GM12878 (cell line): ENCODE measurements around the gene DNMT3A.

ENCODE experiments used
- BRCA1 ChIP-seq: IDR thresholded peaks from 2 replicates; pipeline ENCODE4 v1.6.1; 2011; ENCODE audit warnings: low read depth, low read length, improper control_type of control experiment
- EP300 ChIP-seq, 2 experiments: fragments of 150-350 bp in 1 of 2; IDR thresholded peaks; 2 replicates each; pipeline ENCODE4 v1.6.1; 2011 to 2012; ENCODE audit warnings: low read depth in 2 of 2, low read length in 2 of 2, borderline replicate concordance in 1 of 2, improper control_type of control experiment in 1 of 2, inconsistent platforms in 1 of 2; ENCODE audit not compliant: control insufficient read depth in 1 of 2
- EZH2 ChIP-seq: IDR thresholded peaks from 2 replicates; pipeline ENCODE4 v1.6.1; 2012; ENCODE audit warnings: low read depth, mild to moderate bottlenecking, control low read depth, inconsistent platforms, low read length, borderline replicate concordance; ENCODE audit not compliant: control insufficient read depth
- FOXM1 ChIP-seq: IDR thresholded peaks from 2 replicates; pipeline ENCODE4 v1.6.1; 2012; ENCODE audit warnings: low read depth, mild to moderate bottlenecking, inconsistent platforms, low read length, moderate library complexity
- GABPA ChIP-seq: IDR thresholded peaks from 2 replicates; pipeline ENCODE4 v1.6.1; 2014; ENCODE audit warnings: antibody characterized with exemption, low read depth, mild to moderate bottlenecking, inconsistent platforms
- LARP7 ChIP-seq: fragments of 450-650 bp; IDR thresholded peaks from 2 replicates; pipeline ENCODE4 v1.6.1; 2017; ENCODE audit warnings: mild to moderate bottlenecking
- MLLT1 ChIP-seq: fragments of 450-650 bp; IDR thresholded peaks from 2 replicates; pipeline ENCODE4 v1.6.1; 2016; ENCODE audit warnings: mild to moderate bottlenecking
- MYC ChIP-seq: IDR thresholded peaks from 2 replicates; pipeline ENCODE4 v1.6.1; 2011; ENCODE audit warnings: mild to moderate bottlenecking, low read length, moderate library complexity, inconsistent platforms; ENCODE audit not compliant: insufficient read depth, insufficient replicate concordance, insufficient read length, severe bottlenecking
- PML ChIP-seq: IDR thresholded peaks from 2 replicates; pipeline ENCODE4 v1.6.1; 2012; ENCODE audit warnings: low read length, inconsistent platforms
- POLR2A ChIP-seq: IDR thresholded peaks from 2 replicates; pipeline ENCODE4 v1.6.1; 2011; ENCODE audit warnings: low read depth, mild to moderate bottlenecking, low read length
- SIX5 ChIP-seq: IDR thresholded peaks from 2 replicates; pipeline ENCODE4 v1.6.1; 2011; ENCODE audit warnings: mild to moderate bottlenecking, low read depth, low read length, moderate library complexity; ENCODE audit not compliant: severe bottlenecking
- TF ChIP-seq, protein P1 (sequence below), 3 experiments: IDR thresholded peaks in 2 of 3; conservative IDR thresholded peaks in 1 of 3; 2 replicates each; pipeline ENCODE4 v1.5.1; 2011; ENCODE audit warnings: low read depth in 3 of 3, low read length in 3 of 3, mild to moderate bottlenecking in 3 of 3, control low read depth in 2 of 3, moderate library complexity in 2 of 3, inconsistent platforms in 1 of 3, mixed read lengths in 1 of 3; ENCODE audit not compliant: control insufficient read depth in 2 of 3, insufficient read depth in 1 of 3; ENCODE audit errors: extremely low read depth in 1 of 3
- TF ChIP-seq, protein P2 (sequence below): fragments of 450-650 bp; IDR thresholded peaks from 2 replicates; pipeline ENCODE4 v1.6.1; 2016; ENCODE audit warnings: mild to moderate bottlenecking

GRCh38 chr2:25376750-25377621 is 35.3 kb upstream of the DNMT3A start:
- TF ChIP-seq GABPA (no peak), POLR2A (peak; percentile 58; the same call in 1 of the 2 replicates), LARP7 (peak; percentile 77), SIX5 (no peak), MLLT1 (peak; percentile 87), EZH2 (no peak), FOXM1 (peak; percentile 83), PML (no peak; the same call in 1 of the 2 replicates), EP300 (IDR thresholded peaks at IDR 0.05; ENCODE audit: borderline replicate concordance in 1 of 2, control insufficient read depth in 1 of 2, low read depth in 2 of 2, low read length in 2 of 2) (peak; percentile 86 to 94), MYC (no peak), BRCA1 (no peak)
- TF ChIP-seq, protein P1, sequence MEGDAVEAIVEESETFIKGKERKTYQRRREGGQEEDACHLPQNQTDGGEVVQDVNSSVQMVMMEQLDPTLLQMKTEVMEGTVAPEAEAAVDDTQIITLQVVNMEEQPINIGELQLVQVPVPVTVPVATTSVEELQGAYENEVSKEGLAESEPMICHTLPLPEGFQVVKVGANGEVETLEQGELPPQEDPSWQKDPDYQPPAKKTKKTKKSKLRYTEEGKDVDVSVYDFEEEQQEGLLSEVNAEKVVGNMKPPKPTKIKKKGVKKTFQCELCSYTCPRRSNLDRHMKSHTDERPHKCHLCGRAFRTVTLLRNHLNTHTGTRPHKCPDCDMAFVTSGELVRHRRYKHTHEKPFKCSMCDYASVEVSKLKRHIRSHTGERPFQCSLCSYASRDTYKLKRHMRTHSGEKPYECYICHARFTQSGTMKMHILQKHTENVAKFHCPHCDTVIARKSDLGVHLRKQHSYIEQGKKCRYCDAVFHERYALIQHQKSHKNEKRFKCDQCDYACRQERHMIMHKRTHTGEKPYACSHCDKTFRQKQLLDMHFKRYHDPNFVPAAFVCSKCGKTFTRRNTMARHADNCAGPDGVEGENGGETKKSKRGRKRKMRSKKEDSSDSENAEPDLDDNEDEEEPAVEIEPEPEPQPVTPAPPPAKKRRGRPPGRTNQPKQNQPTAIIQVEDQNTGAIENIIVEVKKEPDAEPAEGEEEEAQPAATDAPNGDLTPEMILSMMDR (IDR thresholded peaks at IDR 0.05 in 2 of 3, conservative IDR thresholded peaks at IDR 0.05 in 1 of 3; ENCODE audit: control insufficient read depth in 2 of 3, extremely low read depth in 1 of 3, insufficient read depth in 1 of 3, low read depth in 3 of 3, low read length in 3 of 3), result peak; percentile 75 to 96 (median 92); a peak in 5 of 6 replicates
- TF ChIP-seq, protein P2, sequence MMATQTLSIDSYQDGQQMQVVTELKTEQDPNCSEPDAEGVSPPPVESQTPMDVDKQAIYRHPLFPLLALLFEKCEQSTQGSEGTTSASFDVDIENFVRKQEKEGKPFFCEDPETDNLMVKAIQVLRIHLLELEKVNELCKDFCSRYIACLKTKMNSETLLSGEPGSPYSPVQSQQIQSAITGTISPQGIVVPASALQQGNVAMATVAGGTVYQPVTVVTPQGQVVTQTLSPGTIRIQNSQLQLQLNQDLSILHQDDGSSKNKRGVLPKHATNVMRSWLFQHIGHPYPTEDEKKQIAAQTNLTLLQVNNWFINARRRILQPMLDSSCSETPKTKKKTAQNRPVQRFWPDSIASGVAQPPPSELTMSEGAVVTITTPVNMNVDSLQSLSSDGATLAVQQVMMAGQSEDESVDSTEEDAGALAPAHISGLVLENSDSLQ, result no peak; the same call in 1 of the 2 replicates
